Effector memory CD4-positive, alpha-beta T cell (primary cell): ENCODE results near the gene LCORL.

Experiments used
- DNase-seq, 3 donors: peaks; one replicate each; pipeline ENCODE4 v3.0.0-alpha.2; 2020
- H3K27ac ChIP-seq: 2 replicates; pipeline ENCODE4 v1.7.0; 2013; ENCODE audit warnings: mild to moderate bottlenecking, low read length, moderate library complexity; ENCODE audit not compliant: insufficient read depth, poor library complexity, severe bottlenecking
- H3K27me3 ChIP-seq: replicated peaks from 2 replicates; pipeline ENCODE4 v1.7.0; 2013; ENCODE audit warnings: mild to moderate bottlenecking, low read length; ENCODE audit not compliant: insufficient read depth, control insufficient read depth, poor library complexity, severe bottlenecking
- H3K36me3 ChIP-seq: 2 replicates; pipeline ENCODE4 v1.7.0; 2013; ENCODE audit warnings: mild to moderate bottlenecking, low read length, moderate library complexity; ENCODE audit not compliant: control insufficient read depth, insufficient read depth
- H3K4me1 ChIP-seq: 2 replicates; pipeline ENCODE4 v1.7.0; 2013; ENCODE audit warnings: low read length, mild to moderate bottlenecking; ENCODE audit not compliant: control insufficient read depth, insufficient read depth, poor library complexity, severe bottlenecking
- H3K4me3 ChIP-seq: 2 replicates; pipeline ENCODE4 v1.7.0; 2013; ENCODE audit warnings: low read length, low read depth, mild to moderate bottlenecking; ENCODE audit not compliant: insufficient read depth, poor library complexity, severe bottlenecking
- H3K9me3 ChIP-seq: 2 replicates; pipeline ENCODE4 v1.7.0; 2013; ENCODE audit warnings: mild to moderate bottlenecking, low read length, moderate library complexity; ENCODE audit not compliant: control insufficient read depth

LCORL gene

GRCh38 chr4:17823871-17824669, 197.5 kb downstream of the LCORL start:
- Histone ChIP-seq H3K27ac (no peak overlapping the region), H3K4me3 (no peak overlapping the region), H3K36me3 (no peaks in the 10 kb centered on the region), H3K9me3 (no peaks in the 10 kb centered on the region), H3K27me3 (no peaks in the 10 kb centered on the region), H3K4me1 (no peaks in the 10 kb centered on the region)
- no peak for DNase-seq

GRCh38 chr4:17817027-17817426, 204.5 kb downstream of the LCORL start:
- DNase-seq, result no peak
- Histone ChIP-seq H3K36me3 (no peaks in the 10 kb centered on the region), H3K9me3 (no peaks in the 10 kb centered on the region), H3K4me1 (no peaks in the 10 kb centered on the region), H3K4me3 (no peak overlapping the region), H3K27me3 (no peaks in the 10 kb centered on the region), H3K27ac (no peak overlapping the region)

DNA sequence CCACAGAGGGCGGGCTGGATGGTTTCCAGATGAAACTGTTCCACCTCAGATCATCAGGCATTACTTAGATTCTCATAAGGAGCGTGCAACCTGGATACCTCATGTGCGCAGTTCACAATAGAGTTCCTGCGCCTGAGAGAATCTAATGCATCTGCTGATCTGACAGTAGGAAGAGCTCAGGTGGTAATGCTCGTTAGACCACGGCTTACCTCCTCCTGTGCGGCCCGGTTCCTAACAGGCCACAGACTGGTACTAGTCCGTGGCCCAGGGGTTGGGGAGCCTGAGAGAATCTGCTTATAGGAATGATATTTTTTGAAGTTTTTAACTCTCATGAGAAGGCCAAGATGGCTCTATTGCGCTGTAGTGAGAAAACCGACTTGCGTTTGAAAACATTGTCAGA, 205.4 kb downstream of the LCORL start:
- Histone ChIP-seq H3K27ac (no peak overlapping the region), H3K4me3 (no peak overlapping the region), H3K36me3 (no peaks in the 10 kb centered on the region), H3K27me3 (no peaks in the 10 kb centered on the region), H3K4me1 (no peaks in the 10 kb centered on the region), H3K9me3 (no peaks in the 10 kb centered on the region)
- no peak for DNase-seq

DNA sequence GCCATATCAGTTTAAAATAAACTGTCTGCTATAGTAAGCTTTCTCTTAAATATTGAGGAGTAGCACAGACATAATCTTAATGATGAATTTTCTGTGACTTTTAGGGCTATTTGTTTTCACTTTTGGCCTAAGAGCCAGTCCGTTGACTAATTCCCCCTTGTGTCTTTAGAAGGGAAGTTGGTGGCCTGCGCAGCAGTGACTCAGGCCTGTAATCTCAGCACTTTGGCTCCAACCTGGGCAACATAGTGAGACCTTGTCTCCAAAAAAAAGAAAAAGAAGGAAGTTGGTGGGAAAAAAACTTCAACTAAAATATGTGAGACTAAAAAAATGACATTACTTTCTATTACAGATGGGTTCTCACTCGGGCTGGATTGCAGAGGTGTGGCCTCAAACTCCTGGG, 207.4 kb downstream of the LCORL start:
- Histone ChIP-seq H3K4me1 (peaks cover 6% of the 10 kb centered on the region), H3K9me3 (no peaks in the 10 kb centered on the region), H3K27me3 (no peaks in the 10 kb centered on the region), H3K27ac (no peak overlapping the region), H3K36me3 (no peaks in the 10 kb centered on the region), H3K4me3 (no peak overlapping the region)
- DNase-seq, result no peak

- Histone ChIP-seq H3K9me3 (no peaks in the 10 kb centered on the region), H3K27ac (no peak overlapping the region), H3K27me3 (no peaks in the 10 kb centered on the region), H3K4me3 (no peak overlapping the region), H3K4me1 (peaks cover 17% of the 10 kb centered on the region), H3K36me3 (no peaks in the 10 kb centered on the region)
- DNase-seq, result no peak
These were observed 208.8 kb downstream of the LCORL start for GRCh38 chr4:17812801-17813200.

- no peaks in the 10 kb centered on the region for H3K9me3 ChIP-seq
- peaks cover 18% of the 10 kb centered on the region for H3K4me1 ChIP-seq
- DNase-seq, result no peak
- H3K36me3 ChIP-seq, result no peaks in the 10 kb centered on the region
- no peaks in the 10 kb centered on the region for H3K27me3 ChIP-seq
- no peak overlapping the region for H3K27ac ChIP-seq
- H3K4me3 ChIP-seq, result no peak overlapping the region
These were observed 209.4 kb downstream of the LCORL start for GRCh38 chr4:17812125-17812524.

DNA sequence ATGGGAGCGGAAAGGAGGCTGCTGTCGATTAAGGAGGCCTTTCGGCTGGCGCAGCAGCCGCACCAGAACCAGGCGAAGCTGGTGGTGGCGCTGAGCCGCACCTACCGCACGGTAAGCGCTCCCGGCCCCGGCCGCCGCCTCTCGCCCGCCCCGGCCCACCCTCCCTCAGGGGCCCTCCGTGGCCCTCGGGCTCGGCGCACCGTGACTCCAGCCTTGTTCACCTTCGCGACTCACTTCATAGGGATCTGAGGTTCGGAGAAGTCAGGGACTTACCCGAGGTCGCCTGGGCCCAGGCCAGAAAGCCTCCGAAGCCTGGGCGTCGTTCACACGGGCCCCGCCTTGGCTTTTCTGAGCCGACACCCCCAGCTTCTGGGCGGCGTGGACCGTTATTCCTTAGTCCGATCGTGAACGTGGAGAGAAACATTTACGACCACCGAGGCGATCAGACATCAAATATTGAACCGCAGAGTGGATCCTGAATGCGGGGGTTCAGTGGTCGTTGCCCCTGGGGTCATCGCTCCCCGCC, 210.4 kb downstream of the LCORL start:
- peak overlapping the region; percentile 74 for H3K4me3 ChIP-seq
- no peaks in the 10 kb centered on the region for H3K9me3 ChIP-seq
- H3K27me3 ChIP-seq, result no peaks in the 10 kb centered on the region
- no peaks in the 10 kb centered on the region for H3K36me3 ChIP-seq
- H3K4me1 ChIP-seq, result peaks cover 18% of the 10 kb centered on the region
- H3K27ac ChIP-seq, result peak overlapping the region; percentile 91
- DNase-seq, result peak in 1 of 3 donors; percentile 1

DNA sequence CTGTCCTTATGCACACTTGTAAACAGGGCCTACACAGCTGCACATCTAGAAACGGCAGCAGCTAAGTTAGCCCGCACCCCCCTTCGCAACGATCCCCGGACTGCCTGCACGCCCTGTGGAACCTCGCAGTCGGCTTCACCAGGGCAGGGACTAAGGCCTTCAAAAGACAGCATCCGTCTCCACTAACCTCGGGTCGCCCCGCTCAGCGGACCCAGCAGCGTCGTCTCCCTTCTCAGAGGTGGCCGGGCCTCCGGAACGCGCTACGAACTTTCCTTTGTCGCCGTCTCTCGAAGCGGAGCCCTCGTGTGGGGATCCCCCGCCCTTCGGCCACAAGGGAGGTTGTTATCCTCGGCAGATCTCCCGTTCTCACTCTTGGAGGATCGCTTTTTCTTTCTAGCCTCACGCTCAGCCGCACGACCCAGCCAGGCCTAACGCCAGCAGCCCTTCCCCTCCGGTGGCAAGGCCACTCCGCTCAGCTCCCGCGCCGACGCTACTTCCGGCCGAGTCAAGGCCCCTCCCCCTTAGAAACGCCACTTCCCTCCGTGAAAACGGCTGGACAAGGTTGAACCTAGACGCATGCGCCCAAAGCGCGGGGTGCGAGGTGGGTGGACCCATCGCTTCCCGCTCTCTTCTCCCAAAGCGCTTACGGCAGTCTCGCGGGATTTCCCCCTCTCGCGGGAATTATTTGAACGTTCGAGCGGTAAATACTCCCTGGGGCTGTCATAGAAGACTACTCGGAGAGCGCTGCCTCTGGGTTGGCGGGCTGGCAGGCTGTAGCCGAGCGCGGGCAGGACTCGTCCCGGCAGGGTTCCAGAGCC, 211.1 kb downstream of the LCORL start, which contains the start of the genes DCAF16 and NCAPG:
DCAF16 (minus strand) TSS at position 498 of the 818 bp plus-strand sequence. CDS start 6,616 bp downstream, outside the sequence.
NCAPG (plus strand) TSS at position 720 of the 818 bp plus-strand sequence. CDS start 99 bp downstream, outside the sequence.
- Histone ChIP-seq H3K27me3 (no peaks in the 10 kb centered on the region), H3K4me1 (peaks cover 18% of the 10 kb centered on the region), H3K4me3 (peak within 1 kb of the TSS; percentile 74), H3K36me3 (no peaks in the 10 kb centered on the region), H3K27ac (peak within 1 kb of the TSS; percentile 91), H3K9me3 (no peaks in the 10 kb centered on the region)
- DNase-seq, result peak; percentile 97 to 99 (median 98)

DNA sequence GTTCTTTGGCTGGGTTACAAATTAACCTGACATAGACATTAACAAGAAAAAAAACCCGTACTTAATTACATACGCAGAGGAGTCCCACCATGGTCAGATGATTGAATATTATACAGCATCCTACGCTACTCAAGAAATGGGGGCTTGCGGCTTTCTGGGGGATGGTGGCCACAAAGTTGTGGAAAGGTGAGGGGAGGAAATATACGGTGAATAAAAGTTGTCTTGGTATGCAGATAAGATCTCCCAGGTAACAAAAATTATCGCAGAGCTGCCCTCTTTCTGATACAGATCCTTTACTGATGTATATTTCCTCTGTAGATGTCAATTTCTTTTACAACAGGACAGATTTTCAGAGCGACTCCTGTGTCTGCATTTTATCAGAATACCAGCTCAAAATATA, 211.9 kb downstream of the LCORL start:
- H3K4me1 ChIP-seq, result peaks cover 18% of the 10 kb centered on the region
- peaks cover 2% of the 10 kb centered on the region for H3K36me3 ChIP-seq
- peak in 1 of 3 donors; percentile 3 for DNase-seq

More for the DNA sequence above, 211.9 kb downstream of the LCORL start:
- Histone ChIP-seq H3K4me3 (peak overlapping the region; percentile 74), H3K27me3 (no peaks in the 10 kb centered on the region), H3K9me3 (no peaks in the 10 kb centered on the region), H3K27ac (peak overlapping the region; percentile 91)
